ENCODE data around the gene PIGL.
A peak's percentile ranks its signal among the peaks of the same experiment; 100 is the strongest.

The PIGL gene

GRCh38 chr17:16354585-16354984 lies 137.6 kb downstream of the PIGL start:
- DNase-seq, result no peak

GRCh38 chr17:16358394-16358793 lies 141.4 kb downstream of the PIGL start:
- DNase-seq, result no peak

GRCh38 chr17:16361874-16362273 lies 144.9 kb downstream of the PIGL start:
- no peak for DNase-seq

- peak in 10 of 14 donors; percentile 25 to 70 (median 42) for DNase-seq
Observed at GRCh38 chr17:16363749-16364536, 146.9 kb downstream of the PIGL start.

- DNase-seq, result no peak
Observed at GRCh38 chr17:16364625-16365024, 147.6 kb downstream of the PIGL start.

GRCh38 chr17:16371742-16372141 lies 154.7 kb downstream of the PIGL start:
- no peak for DNase-seq

- no peak for DNase-seq
Observed at GRCh38 chr17:16374146-16374938, 157.3 kb downstream of the PIGL start.

Measured in C1 segment of cervical spinal cord (tissue), 14 donors.